Ecto neural progenitor cell (in vitro differentiated cells): Measurements from ENCODE around the gene KIAA1217.
A peak's percentile ranks its signal among the peaks of the same experiment; 100 is the strongest.

Source experiments
- DNase-seq: peaks from one replicate; pipeline ENCODE4 v3.0.0-alpha.2; 2018; ENCODE audit warnings: low spot score

KIAA1217 gene

GRCh38 chr10:24208661-24209431, at the start of gene KIAA1217:
TSS of gene KIAA1217 (plus strand) at chr10:24209138. CDS start at chr10:24209194, 56 bp downstream.
- peak; percentile 77 for DNase-seq

GRCh38 chr10:24162206-24162985, 46.5 kb upstream of the KIAA1217 start:
- no peak for DNase-seq

GRCh38 chr10:24163485-24163884, 45.5 kb upstream of the KIAA1217 start:
- no peak for DNase-seq

GRCh38 chr10:24168258-24169170, 40.4 kb upstream of the KIAA1217 start:
- no peak for DNase-seq

- no peak for DNase-seq
These were observed 38.7 kb upstream of the KIAA1217 start for GRCh38 chr10:24170199-24170598.

- no peak for DNase-seq
These were observed 36.0 kb upstream of the KIAA1217 start for GRCh38 chr10:24172909-24173308.

GRCh38 chr10:24174014-24174413, 34.9 kb upstream of the KIAA1217 start:
- DNase-seq: no peak

GRCh38 chr10:24176658-24177057, 32.3 kb upstream of the KIAA1217 start:
- no peak for DNase-seq

GRCh38 chr10:24177636-24178035, 31.3 kb upstream of the KIAA1217 start:
- DNase-seq: no peak

- DNase-seq: no peak
These were observed 28.0 kb upstream of the KIAA1217 start for GRCh38 chr10:24180891-24181290.

- no peak for DNase-seq
These were observed 24.5 kb upstream of the KIAA1217 start for GRCh38 chr10:24184455-24184854.

- DNase-seq: no peak
These were observed 15.6 kb upstream of the KIAA1217 start for GRCh38 chr10:24193330-24193729.

GRCh38 chr10:24197263-24197662, 11.7 kb upstream of the KIAA1217 start:
- DNase-seq: no peak

- DNase-seq: no peak
These were observed 7.3 kb upstream of the KIAA1217 start for GRCh38 chr10:24201503-24202180.

- DNase-seq: peak; percentile 52
These were observed 6.8 kb upstream of the KIAA1217 start for GRCh38 chr10:24202181-24202570.

GRCh38 chr10:24205821-24206220, 3.1 kb upstream of the KIAA1217 start:
- no peak for DNase-seq

GRCh38 chr10:24206334-24206733, 2.6 kb upstream of the KIAA1217 start:
- no peak for DNase-seq

GRCh38 chr10:24206926-24207325, 2.0 kb upstream of the KIAA1217 start:
- DNase-seq: no peak

GRCh38 chr10:24207341-24207740, 1.6 kb upstream of the KIAA1217 start:
- DNase-seq: no peak

- DNase-seq: no peak
These were observed 942 bp upstream of the KIAA1217 start for GRCh38 chr10:24207781-24208611.

- DNase-seq: no peak
These were observed 464 bp downstream of the KIAA1217 start for GRCh38 chr10:24209432-24209771.
